Heart left ventricle (tissue), 16 donors: ENCODE results near the gene HAUS2. TPM values are rescaled to one million over a fixed set of nuclear protein-coding genes. Genes with fewer than 3 reads are reported as not detected.

Experiments
- ATAC-seq, 4 donors: fragments of 200-7000 bp; cut with Tn5 transposase; one replicate each; pipeline ENCODE4 v1.9.1; 2020 to 2022; ENCODE audit warnings: moderate library complexity in 4 of 4, mild to moderate bottlenecking in 3 of 4, moderate number of reproducible peaks in 1 of 4
- DNase-seq, 5 donors: peaks; one replicate each; pipeline ENCODE4 v3.0.0-alpha.2; 2020
- H3K27ac ChIP-seq, 12 donors: fragments of 200-600 bp; sonication (generic) in 4 of 12; one replicate each; pipeline versions ENCODE4 v1.5.0 to v1.8.0; 2016 to 2022; ENCODE audit warnings: mild to moderate bottlenecking in 2 of 12
- H3K27me3 ChIP-seq, 9 donors: fragments of 200-600 bp; sonication (generic) in 2 of 9; one replicate each; pipeline versions ENCODE4 v1.5.1 to v1.8.0; 2016 to 2022; ENCODE audit warnings: mild to moderate bottlenecking in 3 of 9
- H3K36me3 ChIP-seq, 9 donors: fragments of 200-600 bp; sonication (generic) in 2 of 9; one replicate each; pipeline versions ENCODE4 v1.5.0 to v1.8.0; 2018 to 2022; ENCODE audit warnings: mild to moderate bottlenecking in 2 of 9
- H3K4me1 ChIP-seq, 12 donors: fragments of 200-600 bp; sonication (generic) in 4 of 12; one replicate each; pipeline versions ENCODE4 v1.5.0 to v1.8.0; 2016 to 2022; ENCODE audit warnings: mild to moderate bottlenecking in 3 of 12
- H3K4me3 ChIP-seq, 12 donors: fragments of 200-600 bp; sonication (generic) in 4 of 12; one replicate each; pipeline versions ENCODE4 v1.5.0 to v1.8.0; 2017 to 2022; ENCODE audit warnings: mild to moderate bottlenecking in 9 of 12, moderate library complexity in 4 of 12
- H3K9me3 ChIP-seq, 12 donors: fragments of 200-600 bp; sonication (generic) in 4 of 12; one replicate each; pipeline versions ENCODE4 v1.5.0 to v1.8.0; 2016 to 2022; ENCODE audit warnings: mild to moderate bottlenecking in 1 of 12
- CTCF ChIP-seq, 12 donors: fragments of 200-600 bp; sonication (generic) in 4 of 12; IDR thresholded peaks; one replicate each; pipeline versions ENCODE4 v1.5.0 to v1.8.0; 2018 to 2022; ENCODE audit warnings: antibody characterized with exemption in 12 of 12, mild to moderate bottlenecking in 5 of 12
- POLR2A ChIP-seq, 2 donors: fragments of 450-650 bp; IDR thresholded peaks; one replicate each; pipeline ENCODE4 v1.6.1; 2017; ENCODE audit warnings: antibody characterized with exemption in 2 of 2, mild to moderate bottlenecking in 2 of 2, moderate library complexity in 2 of 2
- WGBS, 4 donors: extraction: QIAGEN DNeasy Blood & Tissue Kit in 2 of 4; methylation state at CpG; one replicate each; pipeline versions ENCODE4 v1.1.5 to v1.1.7; 2013 to 2018; 5-methylcytosine and 5-hydroxymethylcytosine counted together
- intact Hi-C, 10 donors: fragments of 100-400 bp; cut with DNase I; formaldehyde crosslinking; loops; one replicate each; pipeline versions ENCODE4 v1.11.1 to v1.14.2; 2022
- polyA plus RNA-seq, 2 donors: library from polyadenylated mRNA; stranded (reverse); fragments of 200-250 nt; gene quantifications; one replicate each; pipeline ENCODE4 v1.2.3, GENCODE V29; 2013
- total RNA-seq, 9 donors: library from RNA; depleted of rRNA in 2 of 9; stranded (reverse); fragments of >200 nt in 2 of 9; fragmentation: NEBNext Ultra II Directional in 3 of 9; extraction: Animal tissue kit (Norgen Biotek cat#: 25700) in 3 of 9; gene quantifications; one replicate each; pipeline versions ENCODE4 v1.1.0 to v1.2.4, GENCODE V29; 2016 to 2023
- donor health status: ischemic (EF 13 %, LVEDD 7.1; RV severe dilation, severe dysfunction).
- donor health status: healthy with polysubstance abuse.
- donor health status: DM: no; HTN: yes; CAD: no.
- donor health status: DM: no; HTN: no; CAD: no.
- donor health status: ischemic (EF 25% LVEDD 6.9; RV normal size, moderate dysfunction).
- donor health status: ischemic (EF 25% LVEDD 5.7; RV mildly dilated, moderate dysfunction).
- donor health status: healthy.
- donor health status: DM: yes; HTN: yes; CAD: no.
- donor health status: ischemic (EF 35%, LVEDD 5.7; RV mildly dilated, moderate dysfunction).
- donor health status: nonischemic (EF 11% LVEDD 7.7; RV severe dilation, severe dysfunction).
- donor health status: DM: yes; HTN: yes; CAD: no.
- donor health status: PGD.
- donor health status: ischemic (EF 29% LVEDD 5.4; RV normal size, mild dysfunction).
- donor health status: nonischemic (EF 23%, LVEDD 6.1; RV moderate dilation, normal function).

Gene HAUS2
- total and polyA plus RNA-seq, 11 donors = 8.6 to 27.8 (median 13.7) TPM

DNA sequence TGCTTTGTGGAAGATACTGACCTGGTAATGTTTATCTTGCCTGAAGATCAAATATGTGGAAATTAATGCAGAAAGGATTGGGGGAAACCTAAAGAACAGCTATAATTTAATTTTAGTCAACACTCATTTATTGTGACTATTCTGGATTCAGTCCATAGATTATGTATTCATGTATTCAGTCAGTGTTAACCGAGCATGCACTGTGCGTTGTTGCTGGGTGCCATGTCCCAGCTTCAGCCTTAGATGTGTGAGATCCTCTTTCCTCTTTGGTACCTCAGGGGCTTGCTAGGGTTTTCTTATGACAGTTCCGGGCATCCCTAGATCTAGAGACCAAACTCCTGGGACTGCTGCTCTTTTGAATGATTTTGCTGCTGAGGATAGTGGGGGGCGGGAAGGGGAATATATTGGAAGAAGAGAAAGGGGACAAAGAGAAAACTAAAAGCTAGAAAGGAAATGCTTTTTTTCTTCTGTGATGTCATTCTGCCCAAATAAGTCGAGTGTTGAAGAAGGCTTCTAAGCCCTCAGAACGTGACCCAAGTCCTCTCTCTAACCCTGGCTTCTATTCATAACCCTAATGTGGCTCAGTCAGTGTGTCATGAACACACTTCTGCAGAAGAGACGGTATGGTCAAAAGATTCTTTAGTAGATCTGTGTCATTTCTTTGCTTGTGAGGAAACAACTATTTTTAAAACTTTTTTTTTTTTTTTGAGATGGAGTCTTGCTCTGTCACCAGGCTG is 60.3 kb downstream of the HAUS2 start:
- Histone ChIP-seq H3K9me3 (no peaks in the 10 kb centered on the region), H3K4me3 (peak overlapping the region in 1 of 12 donors; percentile 10), H3K36me3 (peaks cover 0 to 8% (median 0%) of the 10 kb centered on the region in 9 donors), H3K27me3 (no peaks in the 10 kb centered on the region), H3K4me1 (peaks cover 11 to 65% (median 47%) of the 10 kb centered on the region in 12 donors), H3K27ac (peak overlapping the region in 8 of 12 donors; percentile 5 to 67 (median 48))
- DNase-seq = no peak
- no peak for ATAC-seq
- 51 to 56% (median 53%) methylated on average over 7 of the region's 7 CpGs for WGBS, 4 donors
- intact Hi-C loops = no loop called here
- no peak for TF ChIP-seq POLR2A (IDR thresholded peaks at IDR 0.05)
- no peak for TF ChIP-seq CTCF (IDR thresholded peaks at IDR 0.05)

GRCh38 chr15:42611532-42611931 is 62.9 kb downstream of the HAUS2 start:
- H3K4me3 ChIP-seq = no peak overlapping the region
- H3K36me3 ChIP-seq = peaks cover 0 to 4% (median 0%) of the 10 kb centered on the region in 9 donors
- ATAC-seq (no peak), DNase-seq (no peak)
- no peak overlapping the region for H3K27ac ChIP-seq
- H3K9me3 ChIP-seq = no peaks in the 10 kb centered on the region
- TF ChIP-seq POLR2A (IDR thresholded peaks at IDR 0.05) (no peak), CTCF (IDR thresholded peaks at IDR 0.05) (no peak)
- H3K27me3 ChIP-seq = no peaks in the 10 kb centered on the region
- WGBS, 4 donors = 25 to 43% (median 32%) methylated on average over 1 of the region's 1 CpG
- intact Hi-C loops = no loop called here
- H3K4me1 ChIP-seq = peaks cover 4 to 45% (median 28%) of the 10 kb centered on the region in 12 donors

DNA sequence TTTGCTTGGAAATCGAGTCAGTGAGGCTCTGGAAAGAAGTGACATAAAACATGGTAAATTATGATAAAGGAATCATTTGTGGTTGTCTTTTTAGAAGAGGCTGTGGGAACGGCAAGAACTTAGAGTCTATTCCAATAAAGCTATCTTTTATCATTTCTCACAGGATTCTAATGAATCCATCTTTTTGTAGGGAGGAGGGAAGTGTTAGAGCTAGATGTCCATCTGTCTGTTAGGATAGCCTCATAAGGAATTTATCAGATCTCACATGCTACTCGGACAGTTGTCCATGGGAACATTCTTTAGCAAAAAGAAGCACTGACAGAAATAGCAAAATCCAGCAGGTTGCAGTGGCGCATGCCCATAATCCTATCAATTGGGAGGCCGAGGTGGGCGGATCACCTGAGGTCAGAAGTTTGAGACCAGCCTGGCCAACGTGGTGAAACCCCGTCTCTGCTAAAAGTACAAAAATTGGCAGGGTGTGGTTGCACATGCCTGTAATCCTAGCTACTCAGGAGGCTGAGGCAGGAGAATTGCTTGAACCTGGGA is 63.8 kb downstream of the HAUS2 start:
- TF ChIP-seq POLR2A (IDR thresholded peaks at IDR 0.05) = no peak
- no peak for TF ChIP-seq CTCF (IDR thresholded peaks at IDR 0.05)
- WGBS, 4 donors = 82 to 86% (median 83%) methylated on average over 8 of the region's 8 CpGs
- H3K4me1 ChIP-seq = peaks cover 4 to 37% (median 25%) of the 10 kb centered on the region in 12 donors

GRCh38 chr15:42616107-42616506 is 67.5 kb downstream of the HAUS2 start:
- H3K27me3 ChIP-seq = no peaks in the 10 kb centered on the region
- H3K36me3 ChIP-seq = peaks cover 0 to 20% (median 6%) of the 10 kb centered on the region in 9 donors
- H3K27ac ChIP-seq = peak overlapping the region in 1 of 12 donors; percentile 18
- ATAC-seq = no peak
- no peak overlapping the region for H3K4me3 ChIP-seq
- no peak for DNase-seq
- TF ChIP-seq POLR2A (IDR thresholded peaks at IDR 0.05) = no peak
- no peak for TF ChIP-seq CTCF (IDR thresholded peaks at IDR 0.05)
- intact Hi-C loops = loop anchor here in 1 of 10 donors (5.0 kb wide), 1 partner anchor 49 kb away; no protein-coding TSS in a partner anchor
- no peaks in the 10 kb centered on the region for H3K9me3 ChIP-seq
- 34 to 48% (median 39%) methylated on average over 2 of the region's 2 CpGs for WGBS, 4 donors
- peaks cover 0 to 11% (median 4%) of the 10 kb centered on the region in 12 donors for H3K4me1 ChIP-seq

More for the DNA sequence above, 63.8 kb downstream of the HAUS2 start:
- H3K27ac ChIP-seq = no peak overlapping the region
- no peak overlapping the region for H3K4me3 ChIP-seq
- H3K36me3 ChIP-seq = peaks cover 0 to 2% (median 0%) of the 10 kb centered on the region in 9 donors
- H3K9me3 ChIP-seq = no peaks in the 10 kb centered on the region
- DNase-seq (no peak), ATAC-seq (no peak)
- no peaks in the 10 kb centered on the region for H3K27me3 ChIP-seq
- intact Hi-C loops = no loop called here
